SW480 (cell line): Measurements from ENCODE around the gene KRT83.
"Not testable (repeated sequence)": the region's sequence is repeated elsewhere in the genome, so short reads cannot be mapped to it uniquely, and the experiment has no call there.

Experiments
- DNase-seq: peaks from one replicate; pipeline ENCODE4 v3.0.0-alpha.2; 2016; ENCODE audit warnings: low spot score

KRT83 gene

DNA sequence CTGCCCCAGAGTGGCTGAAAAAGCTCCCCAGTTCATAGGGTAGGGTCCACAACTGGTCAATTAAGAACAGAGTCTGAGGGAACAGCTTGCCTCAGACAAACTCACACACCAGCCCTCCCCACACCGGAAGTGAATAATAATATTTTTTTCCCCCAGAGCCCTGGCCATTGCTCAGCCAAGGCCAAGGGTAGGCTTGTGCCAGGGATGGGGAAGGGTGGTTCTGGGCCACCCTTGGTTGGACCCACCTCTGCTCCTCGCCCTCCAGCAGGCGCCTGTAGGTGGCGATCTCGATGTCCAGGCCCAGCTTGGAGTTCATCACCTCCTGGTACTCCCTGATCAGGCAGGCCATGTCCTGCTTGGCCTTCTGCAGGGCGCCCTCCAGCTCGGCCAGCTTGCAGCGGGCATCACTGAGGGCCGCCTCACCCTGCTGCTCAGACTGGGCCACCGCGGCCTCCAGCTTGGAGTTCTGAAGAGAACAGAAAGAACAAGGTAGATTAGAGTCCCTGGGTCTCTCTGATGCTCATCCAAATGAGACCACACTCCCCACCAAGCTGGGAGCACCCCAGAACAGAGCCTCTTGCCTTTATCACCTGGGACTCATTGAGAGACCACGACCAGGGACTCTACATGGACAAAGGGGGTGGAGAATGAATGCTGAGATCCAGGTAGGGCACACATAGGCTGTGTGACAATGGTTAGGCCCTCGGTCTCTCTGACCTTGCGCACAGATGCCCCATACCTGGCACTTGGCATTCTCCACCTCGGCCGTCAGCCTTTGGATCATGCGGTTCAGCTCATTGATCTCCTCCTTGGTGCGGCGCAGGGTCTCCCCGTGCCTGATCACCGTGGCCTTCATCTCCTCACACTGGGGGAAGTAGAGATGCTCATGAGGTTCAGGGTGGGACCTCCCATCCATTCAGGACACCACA, 34.1 kb downstream of the KRT83 start:
- DNase-seq, result not testable (repeated sequence)

DNA sequence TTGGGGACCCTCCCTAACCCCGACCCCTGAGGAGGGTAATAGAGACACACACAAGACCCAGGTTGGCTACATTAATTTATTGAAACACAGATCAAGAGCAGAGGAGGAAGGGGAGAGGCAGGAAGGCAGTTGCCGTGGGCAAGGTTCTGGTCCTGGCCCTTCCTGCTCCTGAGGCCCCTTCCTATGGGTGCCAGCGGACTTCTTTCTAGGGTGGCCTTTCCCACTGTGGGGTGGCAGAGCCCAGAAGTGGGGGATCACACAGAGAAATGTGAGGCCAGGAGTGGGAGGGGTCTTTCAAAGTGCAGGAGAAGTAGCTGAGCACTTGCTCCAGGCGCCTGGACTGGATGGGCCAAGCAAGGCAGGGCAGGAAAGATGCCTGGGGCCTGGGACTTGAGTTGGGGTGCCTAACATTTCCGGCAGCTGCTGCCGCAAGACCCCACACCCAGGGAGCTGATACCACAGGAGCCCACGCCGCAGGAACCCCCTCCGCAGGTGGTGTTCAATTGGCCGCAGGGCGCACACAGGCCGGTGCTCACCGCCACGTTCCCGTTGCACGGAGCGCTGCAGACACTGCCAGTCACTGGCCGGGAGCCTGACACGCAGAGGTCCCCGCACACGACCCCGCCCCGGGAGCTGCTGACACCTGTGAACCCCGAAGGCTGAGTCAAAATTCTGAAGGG, 35.2 kb downstream of the KRT83 start:
- DNase-seq, result no peak

DNA sequence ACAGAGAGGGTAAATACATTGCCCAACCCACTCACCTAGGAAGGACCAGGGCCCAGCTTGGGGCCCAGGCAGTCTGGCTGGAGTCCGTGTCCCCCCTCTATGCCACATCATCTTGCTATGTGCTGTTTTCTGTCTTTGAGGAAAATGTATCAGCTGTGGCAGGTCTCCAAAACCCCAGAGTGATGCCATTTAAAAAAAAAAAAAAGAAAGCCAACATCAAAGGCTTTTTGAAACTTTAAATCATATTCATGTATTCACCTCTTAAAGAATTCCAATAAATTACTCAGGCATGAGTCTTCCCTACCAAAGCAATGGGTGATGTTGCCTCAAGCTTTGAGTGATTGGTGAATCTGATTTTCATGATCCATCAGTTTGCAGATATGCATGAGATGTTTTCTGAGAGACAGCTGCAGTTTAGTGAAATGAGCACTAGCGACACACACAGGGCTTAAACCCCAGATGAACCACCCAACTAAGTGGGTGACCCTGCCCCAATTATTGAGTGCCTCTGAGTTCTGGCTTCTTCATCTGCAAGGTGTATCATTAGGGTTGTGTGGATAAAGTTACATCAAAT, 35.9 kb downstream of the KRT83 start:
- peak; percentile 87 for DNase-seq

DNA sequence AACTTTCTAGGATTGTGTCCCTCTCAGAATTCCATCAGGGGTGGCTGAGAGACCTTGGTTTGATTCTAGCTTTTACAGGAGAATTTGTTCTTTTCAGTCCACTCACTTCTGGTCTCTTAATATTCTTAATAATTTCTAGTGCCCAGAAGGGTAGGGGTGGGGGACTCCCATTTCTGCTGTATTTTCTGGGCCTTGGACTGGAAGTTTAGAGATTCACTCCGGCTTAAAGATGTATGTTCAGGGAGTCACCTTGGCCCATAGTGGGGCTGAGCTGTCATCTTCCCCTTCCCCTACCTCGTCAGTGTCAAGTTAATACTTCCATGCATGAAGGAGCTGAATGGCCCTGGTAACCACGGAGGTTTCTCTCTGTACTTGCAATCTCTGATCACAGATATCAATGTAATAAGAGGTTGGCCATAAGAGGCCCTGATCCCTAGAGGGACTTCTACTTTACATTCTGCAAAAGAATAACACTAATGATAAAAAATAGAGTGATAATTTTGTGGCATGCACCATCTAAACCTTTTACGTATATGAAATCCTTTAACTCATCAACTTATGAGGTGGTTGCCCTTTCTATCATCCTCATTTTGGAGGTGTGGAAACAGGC, 36.5 kb downstream of the KRT83 start:
- DNase-seq, result peak; percentile 15

DNA sequence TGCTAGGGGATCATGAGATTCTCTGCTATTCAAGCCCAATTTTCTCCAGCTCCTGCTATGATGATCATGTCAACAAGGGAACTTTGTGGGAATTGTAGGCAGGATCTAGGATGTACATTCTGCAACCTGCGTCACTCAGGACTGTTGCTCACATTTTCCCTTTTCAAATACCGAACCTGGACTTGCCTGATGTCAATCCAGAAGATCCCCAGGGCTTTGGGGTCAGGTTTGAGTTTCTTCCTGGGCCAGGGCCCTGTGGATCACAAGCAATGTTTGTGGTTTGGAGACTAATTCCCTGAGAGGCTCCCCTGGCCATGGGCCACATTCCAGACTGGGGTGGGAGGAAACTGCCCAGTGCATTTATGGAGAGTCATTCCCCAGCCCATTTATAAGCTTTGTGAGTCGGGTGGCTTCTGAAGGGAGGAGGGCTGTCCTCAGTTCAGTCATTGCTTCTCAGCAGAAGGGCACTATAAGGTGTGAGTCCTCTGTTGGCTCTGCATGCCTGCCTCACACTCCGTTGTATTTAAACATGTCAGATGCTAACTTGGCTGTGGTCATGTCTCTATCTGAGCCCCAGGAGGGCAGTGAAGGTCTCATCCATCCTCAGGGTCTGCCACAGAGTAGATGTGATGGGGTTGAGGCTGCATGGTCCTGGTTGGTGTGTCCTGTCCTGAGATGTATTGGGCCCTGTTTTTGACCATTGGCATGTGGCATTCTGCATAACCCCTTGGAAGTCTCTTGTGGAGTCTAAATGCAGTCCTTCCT, 40.2 kb downstream of the KRT83 start:
- peak; percentile 97 for DNase-seq

DNA sequence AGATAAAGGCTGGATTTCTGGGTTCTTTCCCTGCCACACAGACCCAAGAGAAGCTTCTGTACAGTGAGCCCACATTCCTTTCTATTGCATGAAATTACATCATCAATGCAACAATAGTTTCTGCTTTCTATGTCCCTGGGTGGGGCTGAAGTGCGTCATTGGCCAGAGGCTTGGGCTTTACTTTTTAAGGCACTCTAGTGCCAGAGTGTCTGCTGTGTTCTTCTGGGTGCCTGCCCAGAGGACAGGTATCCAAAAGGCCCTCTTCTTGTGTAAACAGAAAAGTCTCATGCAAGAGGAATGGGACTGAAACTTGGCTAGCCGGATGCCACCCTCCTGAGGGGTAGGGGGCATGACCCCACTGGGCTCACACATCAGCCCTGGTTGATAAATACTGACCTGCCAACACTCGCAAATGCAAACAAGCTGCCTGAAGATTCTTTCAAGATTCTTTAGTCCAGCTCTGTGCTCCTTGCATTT, 40.8 kb downstream of the KRT83 start:
- peak; percentile 99 for DNase-seq

DNA sequence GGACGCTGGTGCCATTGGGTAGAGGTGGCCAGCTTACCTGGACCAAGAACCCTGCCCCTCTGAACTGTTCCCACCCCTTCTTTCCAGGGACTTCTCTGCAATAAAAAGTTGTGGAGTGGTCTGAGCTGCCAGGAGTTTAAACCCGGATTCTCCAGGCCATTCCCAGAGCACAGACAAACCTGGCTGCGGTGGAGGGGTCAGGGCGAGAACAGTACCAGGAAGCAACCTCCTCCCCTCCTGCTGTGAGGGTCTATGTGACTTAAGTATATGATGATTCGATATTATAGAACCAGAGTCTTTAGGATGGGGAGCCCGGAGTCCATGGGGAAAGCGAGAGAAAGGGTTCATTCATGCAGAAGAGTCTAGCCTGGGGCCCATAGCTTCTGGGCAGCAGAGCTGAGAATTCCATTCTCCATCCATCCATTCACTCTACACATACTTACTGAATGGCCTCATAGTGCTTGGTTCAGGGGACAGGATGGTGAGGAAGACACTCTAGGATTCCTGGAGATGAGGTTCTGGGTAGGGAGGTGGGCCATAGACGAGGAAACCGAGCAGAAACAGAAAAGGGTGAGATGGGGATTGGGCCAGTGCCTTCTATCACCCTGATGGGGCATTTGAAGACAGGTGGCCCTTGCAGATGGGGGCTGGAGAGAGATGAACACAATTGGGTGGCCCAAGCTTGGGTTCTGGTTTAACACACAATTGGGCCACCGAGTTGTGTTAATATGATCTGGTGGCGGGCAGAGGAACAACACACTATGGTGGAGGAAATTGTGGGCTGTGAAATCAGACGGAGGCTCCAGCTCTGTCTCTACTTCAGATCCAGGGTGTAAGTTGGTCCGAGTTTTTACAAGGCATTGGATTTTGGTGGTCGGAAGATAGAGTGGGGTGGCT, 41.5 kb downstream of the KRT83 start:
- peak; percentile 28 for DNase-seq

DNA sequence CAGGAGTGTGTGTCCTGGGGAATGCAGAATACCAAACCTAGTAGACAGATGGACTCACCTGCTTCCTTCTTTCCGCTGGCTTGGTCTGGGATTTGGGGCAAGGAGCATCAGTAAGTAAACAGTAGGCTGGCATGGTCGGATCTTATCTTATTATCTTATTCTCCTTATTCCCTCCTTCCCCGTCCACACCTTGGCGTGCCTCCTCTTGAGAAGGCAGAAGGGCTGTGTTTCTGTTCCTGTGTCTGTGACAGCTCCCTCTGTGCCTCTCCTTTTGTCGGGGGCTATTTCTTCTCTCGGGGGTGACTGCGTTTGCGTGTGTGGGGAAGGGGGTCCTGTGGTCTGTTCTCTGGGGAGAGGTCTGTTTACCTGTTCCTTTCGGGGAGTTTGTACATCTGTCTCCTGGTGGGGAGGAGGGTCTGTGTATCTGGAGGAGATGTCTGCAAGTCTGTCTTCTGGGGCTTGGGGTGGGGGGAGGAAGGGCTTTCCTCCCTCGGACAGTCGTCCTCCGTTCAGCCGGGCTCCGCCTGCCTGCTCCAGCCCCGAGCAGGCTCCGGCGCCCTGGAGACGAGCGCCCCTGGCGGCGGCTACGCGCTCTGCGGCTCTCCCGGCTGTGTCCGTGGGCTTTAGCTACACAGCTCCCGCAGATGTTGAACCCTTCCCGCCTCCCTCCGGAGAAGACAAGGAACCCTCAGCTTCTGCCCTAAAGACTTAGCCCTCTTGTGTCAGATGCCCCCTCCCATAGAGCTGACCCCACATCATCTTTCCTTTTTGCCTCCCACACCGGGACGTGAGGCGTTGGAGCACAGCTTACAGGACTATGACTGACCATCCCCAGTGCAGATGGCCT, 42.4 kb downstream of the KRT83 start:
- DNase-seq, result peak; percentile 79

DNA sequence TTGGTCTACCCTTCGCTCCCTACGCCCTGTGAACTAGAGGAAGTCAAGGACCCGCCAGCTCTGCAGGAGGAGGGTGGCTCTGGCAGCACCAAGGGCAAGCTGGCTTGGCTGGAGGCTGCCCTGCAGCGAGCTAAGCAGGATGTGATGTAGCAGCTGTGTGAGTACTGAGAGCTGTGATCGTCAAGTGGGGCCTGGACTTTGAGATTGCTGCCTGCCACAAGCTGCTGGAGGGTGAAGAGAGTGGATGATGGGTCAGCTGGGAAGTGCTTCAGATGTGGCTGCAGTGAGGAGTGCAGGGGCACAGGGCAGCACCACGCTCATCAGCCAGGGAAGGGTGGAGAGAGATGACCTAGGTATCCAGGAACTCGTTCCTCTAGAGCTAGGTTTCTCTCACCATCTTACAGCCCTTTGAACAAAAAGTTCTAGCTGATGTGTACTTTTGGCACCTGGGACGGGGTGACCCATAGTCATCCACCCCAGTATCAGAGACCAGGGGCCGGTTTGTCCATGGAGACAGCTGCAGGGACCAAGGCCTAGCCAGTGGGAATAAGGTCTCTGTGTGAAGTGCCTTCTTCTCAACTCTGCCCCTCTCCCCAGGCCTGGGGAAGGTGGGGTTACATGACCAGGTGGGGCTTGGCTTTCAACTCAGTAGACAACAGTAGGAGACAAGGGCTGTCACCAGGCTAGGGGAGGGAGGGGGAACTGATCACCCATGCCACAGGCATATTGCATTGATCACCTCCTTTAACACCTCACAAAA, 43.5 kb downstream of the KRT83 start:
- DNase-seq, result peak; percentile 62

DNA sequence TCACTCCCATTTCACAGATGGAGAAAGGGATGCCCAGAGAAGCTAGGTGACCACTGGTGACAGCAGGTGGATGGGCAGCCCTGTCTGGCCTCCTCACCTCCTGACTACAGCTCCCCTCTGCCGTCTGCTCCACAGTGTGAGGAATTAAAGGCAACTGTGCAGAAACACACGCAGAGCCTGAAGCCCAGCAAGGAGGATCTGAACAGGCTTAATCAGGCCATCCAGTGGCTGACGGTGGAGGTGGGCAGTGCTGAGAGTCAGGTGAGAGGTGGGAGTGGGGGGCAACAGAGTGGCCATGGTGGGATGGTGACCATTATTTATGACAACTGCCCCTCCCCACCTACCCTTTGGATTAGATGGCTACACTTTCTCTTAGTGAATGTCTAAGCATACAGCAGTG, 45.5 kb downstream of the KRT83 start:
- DNase-seq, result no peak

DNA sequence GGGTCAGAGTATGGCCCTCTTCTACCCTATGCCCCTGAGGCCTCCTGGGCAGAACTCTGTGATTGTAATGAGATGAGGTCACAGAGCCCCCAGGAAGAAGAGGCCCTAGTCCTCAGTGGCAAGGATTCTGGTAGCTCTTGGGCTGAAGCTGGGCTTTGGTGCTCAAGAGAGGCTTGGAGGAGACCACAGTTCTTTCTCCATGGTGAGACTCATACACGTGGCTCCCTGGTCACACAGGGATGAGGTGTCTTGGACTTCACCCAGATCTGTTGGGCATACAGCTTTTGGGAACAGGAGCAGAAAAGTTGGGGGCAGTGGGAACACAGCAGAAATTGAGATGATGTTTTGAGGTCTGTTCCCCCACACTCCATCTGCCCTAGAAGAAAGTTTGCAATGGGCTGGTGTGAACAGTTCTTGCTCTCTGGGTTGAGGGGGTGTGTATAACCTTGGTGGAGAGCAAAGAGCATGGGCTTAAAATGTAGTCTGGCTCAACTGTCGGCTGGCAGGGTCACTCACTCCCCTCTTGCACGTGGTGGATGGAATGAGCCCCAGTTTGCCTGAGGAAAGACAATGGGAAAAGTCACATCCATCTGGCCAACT, 46.6 kb downstream of the KRT83 start, which contains the start of gene KRT86:
KRT86 (plus strand) TSS at position 125 of the 600 bp plus-strand sequence. CDS start 27,272 bp downstream, outside the sequence.
- no peak for DNase-seq

DNA sequence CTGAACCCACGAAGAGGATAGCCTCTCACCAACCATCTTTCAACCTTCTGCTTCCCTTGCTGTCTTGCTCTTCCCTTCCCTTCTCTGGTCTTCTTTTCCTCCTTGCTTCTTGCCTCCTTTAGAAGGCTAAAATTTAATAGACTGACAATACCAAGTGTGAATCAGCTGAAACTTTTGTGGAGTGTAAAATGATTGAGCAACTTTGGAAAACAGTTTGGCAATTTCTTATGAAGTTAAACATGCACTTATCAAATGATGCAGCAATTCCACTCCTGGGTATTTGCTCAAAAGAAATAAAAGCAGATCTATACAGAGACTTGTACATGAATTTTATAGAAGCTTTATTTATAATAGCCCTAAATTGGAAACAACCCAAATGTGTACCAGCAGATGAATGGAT, 50.0 kb downstream of the KRT83 start:
- no peak for DNase-seq

DNA sequence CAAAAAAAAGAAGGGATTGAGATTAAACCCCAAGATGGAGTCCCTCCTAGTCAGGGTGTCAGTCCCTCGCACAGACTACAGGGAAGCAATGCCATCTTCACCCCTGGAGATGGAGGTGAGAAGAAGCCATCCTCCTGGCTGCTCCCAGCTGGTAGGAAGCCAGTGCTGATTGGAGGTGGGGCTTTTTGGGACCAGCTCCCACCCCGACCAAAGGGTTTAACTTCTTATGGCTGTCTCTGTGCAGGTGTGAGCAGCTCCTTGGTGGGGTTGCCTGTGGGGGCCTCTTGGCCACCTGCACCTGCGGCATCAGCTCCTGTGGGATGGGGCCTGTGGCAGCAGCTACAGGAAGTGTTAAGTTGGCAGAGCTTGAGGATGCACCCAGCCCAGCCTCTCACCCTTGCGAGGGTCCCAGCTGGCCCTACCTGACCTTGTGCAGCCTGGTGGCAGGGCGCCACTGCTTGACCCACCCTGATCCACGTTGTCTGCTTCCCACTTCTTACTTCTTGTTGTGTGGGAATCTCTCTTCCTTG, 50.6 kb downstream of the KRT83 start:
- no peak for DNase-seq

DNA sequence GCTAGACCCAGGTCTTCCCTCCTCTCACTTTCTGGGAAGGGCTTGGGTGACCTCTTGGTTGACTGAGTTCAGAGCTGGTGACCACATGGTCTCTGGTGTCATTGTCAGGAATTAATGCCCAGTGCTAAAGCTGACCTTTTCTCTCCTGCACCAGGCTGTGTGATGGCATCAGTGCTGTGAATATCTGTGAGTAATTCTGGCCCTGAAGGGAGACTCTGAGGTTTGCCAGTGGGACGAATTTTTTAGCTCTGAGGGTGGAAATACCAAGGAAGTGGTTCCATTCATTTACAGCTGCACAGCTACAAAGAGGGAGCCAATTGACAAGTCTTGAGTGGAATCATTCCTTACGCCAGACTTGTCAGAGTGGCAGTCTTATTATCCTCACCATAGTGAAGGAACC, 53.0 kb downstream of the KRT83 start:
- no peak for DNase-seq

DNA sequence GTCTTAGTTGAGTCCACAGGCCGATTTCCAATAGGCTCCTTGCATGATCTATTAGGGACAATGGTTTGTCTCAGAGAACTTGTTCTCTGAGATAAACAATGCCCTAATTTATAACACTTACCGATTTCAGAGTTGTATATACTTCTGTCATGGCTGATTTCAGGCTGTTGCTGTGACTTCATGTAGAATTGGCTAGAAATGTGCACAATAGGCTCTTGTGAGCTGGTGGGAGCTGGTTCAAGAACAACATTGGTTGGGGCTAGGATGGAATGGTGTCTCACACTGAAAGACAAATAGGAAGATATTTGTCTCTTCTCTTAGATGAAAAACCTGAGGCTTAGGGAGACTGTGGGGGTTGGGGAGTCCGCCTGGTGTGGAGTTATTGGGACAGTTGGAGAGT, 53.5 kb downstream of the KRT83 start:
- no peak for DNase-seq

DNA sequence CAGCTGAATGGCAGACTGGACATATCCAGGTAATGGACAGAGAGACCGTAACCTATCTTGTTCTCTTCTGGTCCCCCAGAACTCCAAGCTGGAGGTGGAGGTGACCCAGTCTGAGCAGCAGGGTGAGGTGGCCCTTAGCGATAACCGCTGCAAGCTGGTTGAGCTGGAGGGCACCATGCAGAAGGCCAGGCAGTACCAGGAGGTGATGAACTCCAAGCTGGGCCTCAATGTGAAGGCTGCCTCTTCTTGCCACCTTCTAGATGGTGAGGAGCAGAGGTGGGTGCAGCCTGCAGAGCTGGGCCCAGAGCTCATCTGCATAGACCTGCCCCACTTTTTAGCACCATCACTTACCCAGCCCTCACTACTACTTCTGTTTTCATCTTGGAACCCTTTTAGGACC, 53.9 kb downstream of the KRT83 start:
- DNase-seq, result no peak

DNA sequence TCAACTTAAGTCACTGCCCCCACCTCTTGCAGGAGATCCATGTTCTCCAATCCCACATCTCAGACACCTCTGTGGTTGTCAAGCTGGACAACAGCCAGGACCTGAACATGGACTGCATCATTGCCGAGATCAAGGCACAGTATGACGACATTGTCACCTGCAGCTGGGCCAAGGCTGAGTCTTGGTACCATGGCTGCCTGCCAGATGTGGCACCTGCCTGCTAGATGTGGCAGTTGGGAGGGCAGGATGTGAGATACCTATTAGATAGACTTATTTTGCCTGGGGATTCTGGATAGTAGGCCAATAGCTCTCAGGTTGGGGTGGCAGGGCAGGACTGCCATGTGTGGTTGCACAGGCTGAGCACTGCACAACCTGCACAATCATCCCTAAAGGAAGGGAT, 54.7 kb downstream of the KRT83 start:
- no peak for DNase-seq

DNA sequence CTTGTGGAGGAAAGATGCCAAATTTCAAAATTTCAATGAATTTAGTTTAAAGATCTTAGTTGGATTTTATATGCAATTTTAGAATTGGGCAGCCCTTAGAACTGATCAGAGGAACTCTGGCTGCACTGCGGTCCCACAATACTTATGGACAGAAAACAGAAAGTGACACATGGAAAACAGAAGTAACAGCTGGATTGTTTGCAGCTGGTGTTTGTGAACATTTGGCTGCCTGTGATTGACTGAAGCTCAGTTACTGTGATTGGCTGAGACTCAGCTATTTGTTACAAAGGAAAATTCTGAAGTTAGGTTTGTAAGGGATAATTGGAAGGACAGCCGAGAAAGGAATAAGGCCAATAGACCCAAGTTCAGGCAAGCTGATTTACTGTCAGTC, 56.8 kb downstream of the KRT83 start:
- no peak for DNase-seq
